Measurements from ENCODE around the gene RGCC. TPM values are rescaled to one million over a fixed set of nuclear protein-coding genes. Genes with fewer than 3 reads are reported as not detected.

Gene RGCC
- total and polyA plus RNA-seq, 2 of the 4 experiments (the other 2 are of a cell fraction) = 7.5 to 7.6 TPM

DNA sequence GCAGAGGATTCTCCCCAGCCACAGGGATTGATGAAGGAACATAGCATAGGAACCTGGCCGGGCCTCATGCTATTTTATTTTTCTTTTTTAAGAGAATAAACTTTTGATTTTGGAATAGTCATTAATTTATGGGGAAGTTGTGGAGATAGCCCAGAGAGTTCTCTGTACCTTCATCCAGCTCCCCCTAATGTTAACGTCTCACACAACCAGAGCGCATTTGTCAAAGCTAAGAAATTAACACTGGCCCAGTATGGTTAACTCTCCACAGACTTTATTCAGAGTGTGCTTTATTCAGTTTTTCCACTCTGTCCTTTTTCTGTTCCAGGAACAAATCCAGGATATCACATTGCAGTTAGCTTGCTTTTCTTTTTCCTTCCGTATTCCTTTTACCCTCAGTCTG lies 59.4 kb downstream of the RGCC start:
- H2BK15ac ChIP-seq (ENCODE audit: low read depth, low read length) = no peak overlapping the region
- WGBS, 2 experiments (ENCODE audit: extremely low coverage in 2 of 2, insufficient read length in 1 of 2) = no CpG with 5 or more reads among the region's 4 CpGs
- TF ChIP-seq CEBPB (IDR thresholded peaks at IDR 0.05; ENCODE audit: low read depth, low read length) = no peak
- TF ChIP-seq, protein P1, sequence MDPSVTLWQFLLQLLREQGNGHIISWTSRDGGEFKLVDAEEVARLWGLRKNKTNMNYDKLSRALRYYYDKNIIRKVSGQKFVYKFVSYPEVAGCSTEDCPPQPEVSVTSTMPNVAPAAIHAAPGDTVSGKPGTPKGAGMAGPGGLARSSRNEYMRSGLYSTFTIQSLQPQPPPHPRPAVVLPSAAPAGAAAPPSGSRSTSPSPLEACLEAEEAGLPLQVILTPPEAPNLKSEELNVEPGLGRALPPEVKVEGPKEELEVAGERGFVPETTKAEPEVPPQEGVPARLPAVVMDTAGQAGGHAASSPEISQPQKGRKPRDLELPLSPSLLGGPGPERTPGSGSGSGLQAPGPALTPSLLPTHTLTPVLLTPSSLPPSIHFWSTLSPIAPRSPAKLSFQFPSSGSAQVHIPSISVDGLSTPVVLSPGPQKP (IDR thresholded peaks at IDR 0.05; ENCODE audit: borderline replicate concordance, low read depth, low read length) = no peak
- TF ChIP-seq MXI1 (IDR thresholded peaks at IDR 0.05; ENCODE audit: borderline replicate concordance, low read depth, low read length) = no peak
- TF ChIP-seq CHD1 (IDR thresholded peaks at IDR 0.05; ENCODE audit: low read depth, low read length) = no peak
- TF ChIP-seq RAD21 (IDR thresholded peaks at IDR 0.05; ENCODE audit: low read length) = no peak
- TF ChIP-seq, protein P2, sequence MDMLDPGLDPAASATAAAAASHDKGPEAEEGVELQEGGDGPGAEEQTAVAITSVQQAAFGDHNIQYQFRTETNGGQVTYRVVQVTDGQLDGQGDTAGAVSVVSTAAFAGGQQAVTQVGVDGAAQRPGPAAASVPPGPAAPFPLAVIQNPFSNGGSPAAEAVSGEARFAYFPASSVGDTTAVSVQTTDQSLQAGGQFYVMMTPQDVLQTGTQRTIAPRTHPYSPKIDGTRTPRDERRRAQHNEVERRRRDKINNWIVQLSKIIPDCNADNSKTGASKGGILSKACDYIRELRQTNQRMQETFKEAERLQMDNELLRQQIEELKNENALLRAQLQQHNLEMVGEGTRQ (IDR thresholded peaks at IDR 0.05; ENCODE audit: low read depth, low read length) = no peak
- TF ChIP-seq MAFK (IDR thresholded peaks at IDR 0.05; ENCODE audit: low read depth, low read length) = no peak
- no peak for TF ChIP-seq RFX5 (IDR thresholded peaks at IDR 0.05; ENCODE audit: low read depth, low read length)
- TF ChIP-seq BHLHE40 (IDR thresholded peaks at IDR 0.05; ENCODE audit: low read depth, low read length) = no peak
- TF ChIP-seq MAZ (IDR thresholded peaks at IDR 0.05; ENCODE audit: borderline replicate concordance, low read depth, low read length) = no peak
- no peak for TF ChIP-seq SMC3 (IDR thresholded peaks at IDR 0.05; ENCODE audit: low read depth, low read length)
- no peak for TF ChIP-seq FOS (IDR thresholded peaks at IDR 0.05; ENCODE audit: low read depth, low read length)
- no peak for TF ChIP-seq POLR2A (IDR thresholded peaks at IDR 0.05; ENCODE audit: low read depth, low read length)
- TF ChIP-seq NFE2L2 (IDR thresholded peaks at IDR 0.05; ENCODE audit: low read depth, low read length) = no peak
- TF ChIP-seq RCOR1 (IDR thresholded peaks at IDR 0.05; ENCODE audit: insufficient replicate concordance, low read length) = no peak
- TF ChIP-seq, protein P3, sequence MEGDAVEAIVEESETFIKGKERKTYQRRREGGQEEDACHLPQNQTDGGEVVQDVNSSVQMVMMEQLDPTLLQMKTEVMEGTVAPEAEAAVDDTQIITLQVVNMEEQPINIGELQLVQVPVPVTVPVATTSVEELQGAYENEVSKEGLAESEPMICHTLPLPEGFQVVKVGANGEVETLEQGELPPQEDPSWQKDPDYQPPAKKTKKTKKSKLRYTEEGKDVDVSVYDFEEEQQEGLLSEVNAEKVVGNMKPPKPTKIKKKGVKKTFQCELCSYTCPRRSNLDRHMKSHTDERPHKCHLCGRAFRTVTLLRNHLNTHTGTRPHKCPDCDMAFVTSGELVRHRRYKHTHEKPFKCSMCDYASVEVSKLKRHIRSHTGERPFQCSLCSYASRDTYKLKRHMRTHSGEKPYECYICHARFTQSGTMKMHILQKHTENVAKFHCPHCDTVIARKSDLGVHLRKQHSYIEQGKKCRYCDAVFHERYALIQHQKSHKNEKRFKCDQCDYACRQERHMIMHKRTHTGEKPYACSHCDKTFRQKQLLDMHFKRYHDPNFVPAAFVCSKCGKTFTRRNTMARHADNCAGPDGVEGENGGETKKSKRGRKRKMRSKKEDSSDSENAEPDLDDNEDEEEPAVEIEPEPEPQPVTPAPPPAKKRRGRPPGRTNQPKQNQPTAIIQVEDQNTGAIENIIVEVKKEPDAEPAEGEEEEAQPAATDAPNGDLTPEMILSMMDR (conservative IDR thresholded peaks at IDR 0.05; ENCODE audit: low read depth, low read length) = no peak
- H3K18ac ChIP-seq (ENCODE audit: low read depth, low read length) = no peak overlapping the region
- intact Hi-C loops (cut with micrococcal nuclease) = no loop called here
- DNase-seq (no peak), ATAC-seq (ENCODE audit: low read depth) (no peak)
- H2AK5ac ChIP-seq (ENCODE audit: low read depth, low read length) = no peak overlapping the region
- no peak overlapping the region for H3K9ac ChIP-seq (ENCODE audit: low read depth, low read length)
- no peak overlapping the region for H2BK120ac ChIP-seq (ENCODE audit: low read depth, low read length)
- H3K27ac ChIP-seq (ENCODE audit: insufficient read depth, low read length) = no peak overlapping the region
- H2BK5ac ChIP-seq (ENCODE audit: low read depth, low read length, poor library complexity, severe bottlenecking) = no peak overlapping the region
- H3K14ac ChIP-seq (replicated peaks; ENCODE audit: low read depth, low read length) = no peak overlapping the region
- H2BK20ac ChIP-seq (ENCODE audit: low read depth, low read length) = no peak overlapping the region
- H3K36me3 ChIP-seq (ENCODE audit: control insufficient read depth, insufficient read depth, low read length) = no peaks in the 10 kb centered on the region
- no peak overlapping the region for H4K5ac ChIP-seq (ENCODE audit: low read depth, low read length)
- H2AK9ac ChIP-seq (replicated peaks; ENCODE audit: low read depth, low read length, poor library complexity) = no peak overlapping the region
- dilution Hi-C loops (cut with HindIII; ENCODE audit: low sequenced_read_pairs, unreplicated experiment) = no loop called here
- no peak overlapping the region for H3K56ac ChIP-seq (ENCODE audit: extremely low read depth, insufficient read depth, low read length)
- ChIA-PET CTCF (no interaction called here), POLR2A (ENCODE audit: unreplicated experiment) (no interaction called here)
- in situ Hi-C loops (cut with MboI; ENCODE audit: low sequenced_read_pairs) = no loop called here
- no peaks in the 10 kb centered on the region for H4K20me1 ChIP-seq (ENCODE audit: insufficient read depth, low read length)
- H3K27me3 ChIP-seq (ENCODE audit: control insufficient read depth, insufficient read depth, low read length) = no peaks in the 10 kb centered on the region
- H3K4me2 ChIP-seq (ENCODE audit: low read depth, low read length) = no peak overlapping the region
- H3K9me1 ChIP-seq (ENCODE audit: insufficient read depth, low read length) = no peaks in the 10 kb centered on the region
- H4K8ac ChIP-seq (ENCODE audit: low read depth in 2 of 2, low read length in 2 of 2) = no peak overlapping the region
- no peak overlapping the region for H4K91ac ChIP-seq (ENCODE audit: insufficient read depth, low read depth, low read length)
- H3K23ac ChIP-seq (ENCODE audit: low read depth, low read length) = no peak overlapping the region
- no peaks in the 10 kb centered on the region for H3K4me1 ChIP-seq (ENCODE audit: control insufficient read depth, insufficient read depth, low read length)
- no peak overlapping the region for H2AFZ ChIP-seq (replicated peaks; ENCODE audit: low read length, poor library complexity)
- H3K4me3 ChIP-seq (ENCODE audit: insufficient read depth, low read depth, low read length) = no peak overlapping the region
- H3K9me3 ChIP-seq (ENCODE audit: control insufficient read depth, insufficient read depth, low read length) = no peaks in the 10 kb centered on the region
- no peaks in the 10 kb centered on the region for H3K79me1 ChIP-seq (ENCODE audit: low read depth in 1 of 2, low read length in 2 of 2)
- no peak overlapping the region for H3K4ac ChIP-seq (ENCODE audit: low read depth, low read length)
- BruUV-seq (replicated peaks) = no TSS peak
